HCT116 (cell line): ENCODE measurements around the gene EPHA3. TPM values are rescaled to one million over a fixed set of nuclear protein-coding genes. Genes with fewer than 3 reads are reported as not detected.

Experiments
- ATAC-seq: fragments of 200-7000 bp; cut with Tn5 transposase; 2 replicates; pipeline ENCODE4 v1.9.1; 2020; ENCODE audit warnings: mild to moderate bottlenecking, moderate library complexity
- BruUV-seq: library from RNA; stranded (reverse); fragments of 400-500 nt; replicated peaks from 2 replicates; lab custom pipeline; 2021; lab: Mats Ljungman, UMichigan
- CTCF ChIA-PET: fragments of 300-600 bp; sonication (Branson Sonifier 250); formaldehyde crosslinking; loops from one replicate; lab custom pipeline; 2021; ENCODE audit warnings: antibody characterized with exemption; lab: Charles Lee
- POLR2A ChIA-PET: fragments of 300-600, 350-600 bp; sonication (Branson Sonifier 250); formaldehyde crosslinking; loops from one replicate; lab custom pipeline; 2021; ENCODE audit warnings: antibody characterized with exemption; lab: Charles Lee
- RAD21 ChIA-PET, 2 experiments: fragments of 300-600 bp; sonication (Branson Sonifier 250); formaldehyde crosslinking; loops; one replicate each; lab custom pipeline; 2023; ENCODE audit warnings: low total read pairs in 2 of 2; ENCODE audit not compliant: uncharacterized antibody in 2 of 2, unreplicated experiment in 2 of 2, low non-redundant PET in 1 of 2; lab: Charles Lee
- DNase-seq: peaks from one replicate; pipeline ENCODE4 v3.0.0-alpha.2; 2010; ENCODE audit warnings: low read depth, low spot score
- H2AFZ ChIP-seq: fragments of 200-600 bp; shearing (Covaris generic), sonication (generic); 2 replicates; pipeline ENCODE4 v1.6.1; 2017; ENCODE audit warnings: low read depth, mixed run types, mixed read lengths, antibody characterized with exemption, low read length; ENCODE audit not compliant: poor library complexity, severe bottlenecking
- H3K27ac ChIP-seq: 2 replicates; pipeline ENCODE4 v1.5.1; 2012; ENCODE audit warnings: low read depth, low read length
- H3K27me3 ChIP-seq: fragments of 200-600 bp; sonication (generic); 2 replicates; pipeline ENCODE4 v1.6.1; 2016; ENCODE audit warnings: mixed run types, low read length, mixed read lengths; ENCODE audit not compliant: insufficient read depth
- H3K36me3 ChIP-seq, 2 experiments: fragments of 200-500 bp in 1 of 2; fragments of 200-600 bp in 1 of 2; sonication (Bioruptor generic) in 1 of 2; sonication (generic) in 1 of 2; 2 replicates each; pipeline versions ENCODE4 v1.5.1 to v1.6.1; 2014 to 2016; ENCODE audit warnings: low read length in 2 of 2, inconsistent platforms in 1 of 2, mixed read lengths in 1 of 2, mixed run types in 1 of 2; ENCODE audit not compliant: insufficient read depth in 2 of 2, control insufficient read depth in 1 of 2
- H3K4me1 ChIP-seq, 2 experiments: fragments of 200-600 bp in 1 of 2; sonication (generic) in 1 of 2; 2 replicates each; pipeline versions ENCODE4 v1.5.1 to v1.6.1; 2012 to 2017; ENCODE audit warnings: low read length in 2 of 2, inconsistent platforms in 1 of 2, mild to moderate bottlenecking in 1 of 2, mixed read lengths in 1 of 2, mixed run types in 1 of 2, moderate library complexity in 1 of 2; ENCODE audit not compliant: insufficient read depth in 2 of 2, control insufficient read depth in 1 of 2
- H3K4me2 ChIP-seq: fragments of 200-600 bp; sonication (generic); 2 replicates; pipeline ENCODE4 v1.6.1; 2017; ENCODE audit warnings: mixed run types, low read length, mixed read lengths
- H3K4me3 ChIP-seq, 2 experiments: fragments of 200-600 bp in 1 of 2; sonication (generic) in 1 of 2; replicated peaks in 1 of 2; 2 replicates each; pipeline ENCODE4 v1.5.1; 2011 to 2016; ENCODE audit warnings: low read length in 2 of 2, control low read depth in 1 of 2, low read depth in 1 of 2, mild to moderate bottlenecking in 1 of 2, mixed read lengths in 1 of 2, mixed run types in 1 of 2
- H3K79me2 ChIP-seq: fragments of 200-600 bp; sonication (generic); 2 replicates; pipeline ENCODE4 v1.6.1; 2017; ENCODE audit warnings: mild to moderate bottlenecking, mixed run types, low read length, moderate library complexity, mixed read lengths; ENCODE audit not compliant: insufficient read depth
- H3K9ac ChIP-seq: fragments of 200-600 bp; sonication (generic); 2 replicates; pipeline ENCODE4 v1.6.1; 2016; ENCODE audit warnings: low read length, mixed read lengths
- H3K9me2 ChIP-seq: fragments of 200-600 bp; sonication (generic), shearing (Covaris generic); 2 replicates; pipeline ENCODE4 v1.6.1; 2017; ENCODE audit warnings: mixed run types, mild to moderate bottlenecking, moderate library complexity; ENCODE audit not compliant: insufficient read depth
- H3K9me3 ChIP-seq, 2 experiments: fragments of 200-500 bp in 1 of 2; fragments of 200-600 bp in 1 of 2; sonication (Bioruptor generic) in 1 of 2; sonication (generic) in 1 of 2; 2 replicates each; pipeline ENCODE4 v1.6.1; 2014 to 2017; ENCODE audit warnings: low read length in 2 of 2, mixed read lengths in 2 of 2, inconsistent platforms in 1 of 2, low read depth in 1 of 2, mild to moderate bottlenecking in 1 of 2, mixed run types in 1 of 2, moderate library complexity in 1 of 2; ENCODE audit not compliant: control insufficient read depth in 1 of 2, insufficient read depth in 1 of 2
- H4K20me1 ChIP-seq: fragments of 200-600 bp; sonication (generic), shearing (Covaris generic); 2 replicates; pipeline ENCODE4 v1.6.1; 2017; ENCODE audit warnings: mixed run types, mild to moderate bottlenecking, moderate library complexity; ENCODE audit not compliant: insufficient read depth
- ATF3 ChIP-seq: IDR thresholded peaks from 2 replicates; pipeline ENCODE4 v1.6.1; 2012
- CBX3 ChIP-seq: IDR thresholded peaks from 2 replicates; pipeline ENCODE4 v1.6.1; 2012; ENCODE audit warnings: low read depth
- CEBPB ChIP-seq: IDR thresholded peaks from 2 replicates; pipeline ENCODE4 v1.6.1; 2012; ENCODE audit warnings: low read depth
- EZH2 ChIP-seq: fragments of 200-600 bp; sonication (generic); IDR thresholded peaks from 2 replicates; pipeline ENCODE4 v1.6.1; 2017; ENCODE audit warnings: antibody characterized with exemption, mixed run types
- EZH2phosphoT487 ChIP-seq: fragments of 200-600 bp; IDR thresholded peaks from 2 replicates; pipeline ENCODE4 v1.6.1; 2018; ENCODE audit warnings: antibody characterized with exemption, borderline replicate concordance
- POLR2AphosphoS5 ChIP-seq: IDR thresholded peaks from 2 replicates; pipeline ENCODE4 v1.6.1; 2011; ENCODE audit warnings: mild to moderate bottlenecking, low read depth, low read length, moderate library complexity
- RAD21 ChIP-seq: IDR thresholded peaks from 2 replicates; pipeline ENCODE4 v1.6.1; 2012; ENCODE audit warnings: low read depth, mild to moderate bottlenecking
- REST ChIP-seq: IDR thresholded peaks from 2 replicates; pipeline ENCODE4 v1.6.1; 2012; ENCODE audit warnings: low read depth
- SIN3A ChIP-seq: IDR thresholded peaks from 2 replicates; pipeline ENCODE4 v1.6.1; 2012; ENCODE audit warnings: low read depth
- SP1 ChIP-seq: IDR thresholded peaks from 2 replicates; pipeline ENCODE4 v1.6.1; 2012; ENCODE audit warnings: low read depth
- SRF ChIP-seq: IDR thresholded peaks from 2 replicates; pipeline ENCODE4 v1.6.1; 2012; ENCODE audit warnings: low read depth
- YY1 ChIP-seq: IDR thresholded peaks from 2 replicates; pipeline ENCODE4 v1.6.1; 2011; ENCODE audit warnings: low read length, low read depth, moderate library complexity, mild to moderate bottlenecking; ENCODE audit not compliant: insufficient replicate concordance; ENCODE audit errors: extremely low read depth
- ZBTB33 ChIP-seq: IDR thresholded peaks from 2 replicates; pipeline ENCODE4 v1.6.1; 2011; ENCODE audit warnings: mild to moderate bottlenecking, low read length, moderate library complexity; ENCODE audit not compliant: insufficient replicate concordance; ENCODE audit errors: extremely low read depth
- ZNF274 ChIP-seq: fragments of 200-500 bp; sonication (Bioruptor generic); IDR thresholded peaks from 2 replicates; pipeline ENCODE4 v1.6.1; 2014; ENCODE audit warnings: mild to moderate bottlenecking, low read depth, low read length, inconsistent platforms
- intact Hi-C: fragments of 100-400 bp; cut with micrococcal nuclease; formaldehyde crosslinking; loops from 2 replicates; pipeline ENCODE4 v1.10.0; 2022
- total RNA-seq: library from RNA; stranded (reverse); gene quantifications from one replicate; pipeline ENCODE4 v1.2.1, GENCODE V29; 2021; ENCODE audit not compliant: unreplicated experiment

EPHA3 gene
- total RNA-seq, 1 experiment from 2014 or later, result not detected

- CTCF ChIA-PET, result no interaction called here
These were observed 418.2 kb downstream of the EPHA3 start for GRCh38 chr3:89525609-89526008.

More at GRCh38 chr3:89525609-89526008, 418.2 kb downstream of the EPHA3 start:
- Histone ChIP-seq H3K27ac (no peak overlapping the region), H3K79me2 (no peaks in the 10 kb centered on the region), H3K9me3 (peaks cover 7 to 15% of the 10 kb centered on the region in 2 experiments; a peak in 3 of 4 replicates), H3K4me3 (no peak overlapping the region), H4K20me1 (no peaks in the 10 kb centered on the region), H3K4me1 (no peaks in the 10 kb centered on the region), H3K36me3 (no peaks in the 10 kb centered on the region), H2AFZ (no peak overlapping the region), H3K27me3 (no peaks in the 10 kb centered on the region), H3K4me2 (no peak overlapping the region), H3K9ac (no peak overlapping the region), H3K9me2 (no peaks in the 10 kb centered on the region)
- ChIA-PET POLR2A (no interaction called here), RAD21 (no interaction called here)
- DNase-seq (no peak), ATAC-seq (no peak)
- TF ChIP-seq REST (no peak), SIN3A (no peak), YY1 (no peak), ZBTB33 (no peak), EZH2 (no peak), CEBPB (no peak), CBX3 (no peak), POLR2AphosphoS5 (no peak), SP1 (no peak), ZNF274 (no peak), SRF (no peak), EZH2phosphoT487 (no peak), ATF3 (no peak), RAD21 (no peak)
- intact Hi-C loops, result no loop called here
- no TSS peak for BruUV-seq
